GM13977 (cell line): ENCODE data around the gene TRIM65.

Experiments
- DNase-seq: peaks from one replicate; pipeline ENCODE4 v3.0.0; 2012; ENCODE audit warnings: low spot score
- CTCF ChIP-seq: IDR thresholded peaks from 2 replicates; pipeline ENCODE4 v1.5.1; 2012; ENCODE audit warnings: mild to moderate bottlenecking, control low read depth; ENCODE audit not compliant: insufficient read depth; ENCODE audit errors: extremely low read depth, missing control alignments
- in situ Hi-C: fragments of 300-500 bp; cut with MboI; formaldehyde crosslinking; loops from one replicate; pipeline ENCODE4 v1.12.0; 2022; ENCODE audit warnings: low sequenced_read_pairs, low pct_unique_long_range_greater_than_20kb, mixed read lengths, inconsistent platforms; ENCODE audit not compliant: unreplicated experiment

The TRIM65 gene

GRCh38 chr17:75885431-75885830, 11.3 kb downstream of the TRIM65 start:
- in situ Hi-C loops: no loop called here
- TF ChIP-seq CTCF: no peak
- DNase-seq: no peak

- no peak for DNase-seq
- no peak for TF ChIP-seq CTCF
- in situ Hi-C loops: no loop called here
These were observed 14.9 kb downstream of the TRIM65 start for GRCh38 chr17:75881678-75882454.

- DNase-seq: no peak
- no peak for TF ChIP-seq CTCF
- in situ Hi-C loops: no loop called here
These were observed 16.5 kb downstream of the TRIM65 start for GRCh38 chr17:75880266-75880665.

GRCh38 chr17:75878174-75878998, 18.4 kb downstream of the TRIM65 start, which contains the start of gene TRIM47:
Gene TRIM47, minus strand, starts transcription at chr17:75878581. Its CDS starts 33 bp downstream, at chr17:75878548.
- no peak for DNase-seq
- in situ Hi-C loops: no loop called here
- peak; percentile 8 for TF ChIP-seq CTCF

GRCh38 chr17:75877752-75878173, 19.0 kb downstream of the TRIM65 start:
- TF ChIP-seq CTCF: peak; percentile 65
- in situ Hi-C loops: no loop called here
- DNase-seq: peak; percentile 85

- in situ Hi-C loops: no loop called here
- no peak for DNase-seq
These were observed 19.6 kb downstream of the TRIM65 start for GRCh38 chr17:75876938-75877751.

More at GRCh38 chr17:75876938-75877751, 19.6 kb downstream of the TRIM65 start:
- peak; percentile 27 for TF ChIP-seq CTCF
